SKM-1 treated with dmso at 0.1 percent for 144 hours (cell line): ENCODE measurements around the gene AGPAT1.

ENCODE experiments used
- DNase-seq: peaks from one replicate; lab custom pipeline; 2025; ENCODE audit not compliant: unreplicated experiment; lab: John Stamatoyannopoulos, UW

The AGPAT1 gene

DNA sequence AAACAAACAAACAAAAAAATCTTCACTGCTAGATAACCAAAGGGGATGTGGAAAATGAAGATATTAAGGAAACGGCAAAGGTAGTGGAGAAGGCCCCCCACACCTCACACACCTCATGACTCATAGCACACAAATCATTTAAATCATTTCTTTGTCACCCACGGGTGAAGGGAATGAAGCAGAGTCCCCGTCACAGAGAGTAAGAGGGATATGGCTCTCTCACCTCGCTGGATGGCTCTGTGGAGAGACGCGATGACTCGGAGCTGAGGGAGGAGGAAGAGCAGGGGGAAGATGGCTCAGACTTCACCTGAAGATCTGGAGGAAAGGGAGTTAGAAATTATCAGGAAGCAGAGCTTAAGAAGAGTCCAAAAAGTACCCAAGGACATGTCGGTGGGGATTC is 49.0 kb downstream of the AGPAT1 start:
- DNase-seq: no peak

DNA sequence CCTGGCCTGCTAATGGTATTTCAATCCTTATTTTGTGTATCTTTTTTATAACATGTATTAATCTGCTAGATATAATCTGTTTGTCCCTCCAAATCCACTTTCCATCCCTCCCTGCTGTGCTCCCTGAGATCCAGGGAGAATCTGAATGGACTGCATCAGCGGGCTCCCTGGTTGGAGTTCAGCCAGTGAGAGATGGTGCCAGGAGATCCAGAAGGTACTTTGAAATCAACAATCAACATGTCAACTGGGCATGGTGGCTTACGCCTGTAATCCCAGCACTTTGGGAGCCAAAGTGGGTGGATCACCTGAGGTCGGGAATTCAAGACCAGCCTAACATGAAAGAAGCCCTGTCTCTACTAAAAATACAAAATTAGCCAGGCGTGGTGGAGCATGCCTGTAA is 52.2 kb downstream of the AGPAT1 start:
- no peak for DNase-seq

- DNase-seq: no peak
Measured at GRCh38 chr6:32120573-32121059, 55.3 kb downstream of the AGPAT1 start.

DNA sequence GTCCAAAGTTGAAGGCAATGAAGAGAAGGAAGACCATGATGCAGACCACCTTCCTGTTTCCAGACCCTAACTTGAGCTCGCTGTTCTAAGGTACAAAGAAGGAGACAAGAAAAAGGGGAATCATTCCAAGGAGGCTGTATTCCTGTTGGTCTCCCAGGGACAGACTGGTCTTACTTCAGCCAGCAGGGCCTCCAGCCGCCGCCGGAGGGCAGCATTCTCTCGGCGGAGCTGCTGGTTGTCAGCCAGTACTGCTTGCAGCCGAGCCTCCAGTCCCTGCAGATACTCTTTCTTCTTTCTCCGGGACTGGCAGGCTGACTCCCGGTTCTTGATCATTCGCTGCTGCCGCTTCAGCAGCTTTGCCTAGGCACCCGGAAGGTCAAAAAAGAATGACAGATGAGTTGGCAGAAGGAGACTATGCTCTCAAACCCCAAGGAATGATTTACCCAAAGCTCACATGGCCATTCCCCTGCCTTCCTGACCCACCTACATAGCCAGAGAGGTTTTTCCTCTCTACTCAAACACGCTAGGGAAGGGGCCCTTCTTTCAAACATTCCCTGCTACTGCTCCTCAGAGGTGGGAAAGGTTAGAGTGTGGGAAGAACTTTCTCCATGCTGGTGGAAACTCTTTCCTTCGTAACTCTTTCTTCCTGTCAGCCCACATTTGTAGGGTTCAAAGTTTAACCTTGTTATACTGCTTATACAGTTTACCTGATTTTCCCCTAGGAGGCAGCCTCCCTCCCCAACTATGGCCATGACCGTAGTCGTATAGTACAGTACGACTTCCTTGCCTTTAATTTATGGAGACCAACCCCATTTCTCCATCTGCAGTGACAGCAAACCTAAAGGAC is 56.9 kb downstream of the AGPAT1 start:
- DNase-seq: peak; percentile 70
